ENCODE data around the gene PDIK1L.

The PDIK1L gene

GRCh38 chr1:26119892-26120608, 8.4 kb downstream of the PDIK1L start:
- no peak overlapping the region for H3K4me3 ChIP-seq (ENCODE audit: low read length)
- H3K9me3 ChIP-seq (ENCODE audit: low read length), result no peaks in the 10 kb centered on the region
- H3K4me1 ChIP-seq (ENCODE audit: insufficient read depth, low read length), result no peaks in the 10 kb centered on the region
- peaks cover 46% of the 10 kb centered on the region for H3K36me3 ChIP-seq (ENCODE audit: insufficient read depth, low read length)
- no peak overlapping the region for H2AFZ ChIP-seq (ENCODE audit: low read depth, low read length)
- H3K27me3 ChIP-seq (ENCODE audit: insufficient read depth, low read length), result no peaks in the 10 kb centered on the region

DNA sequence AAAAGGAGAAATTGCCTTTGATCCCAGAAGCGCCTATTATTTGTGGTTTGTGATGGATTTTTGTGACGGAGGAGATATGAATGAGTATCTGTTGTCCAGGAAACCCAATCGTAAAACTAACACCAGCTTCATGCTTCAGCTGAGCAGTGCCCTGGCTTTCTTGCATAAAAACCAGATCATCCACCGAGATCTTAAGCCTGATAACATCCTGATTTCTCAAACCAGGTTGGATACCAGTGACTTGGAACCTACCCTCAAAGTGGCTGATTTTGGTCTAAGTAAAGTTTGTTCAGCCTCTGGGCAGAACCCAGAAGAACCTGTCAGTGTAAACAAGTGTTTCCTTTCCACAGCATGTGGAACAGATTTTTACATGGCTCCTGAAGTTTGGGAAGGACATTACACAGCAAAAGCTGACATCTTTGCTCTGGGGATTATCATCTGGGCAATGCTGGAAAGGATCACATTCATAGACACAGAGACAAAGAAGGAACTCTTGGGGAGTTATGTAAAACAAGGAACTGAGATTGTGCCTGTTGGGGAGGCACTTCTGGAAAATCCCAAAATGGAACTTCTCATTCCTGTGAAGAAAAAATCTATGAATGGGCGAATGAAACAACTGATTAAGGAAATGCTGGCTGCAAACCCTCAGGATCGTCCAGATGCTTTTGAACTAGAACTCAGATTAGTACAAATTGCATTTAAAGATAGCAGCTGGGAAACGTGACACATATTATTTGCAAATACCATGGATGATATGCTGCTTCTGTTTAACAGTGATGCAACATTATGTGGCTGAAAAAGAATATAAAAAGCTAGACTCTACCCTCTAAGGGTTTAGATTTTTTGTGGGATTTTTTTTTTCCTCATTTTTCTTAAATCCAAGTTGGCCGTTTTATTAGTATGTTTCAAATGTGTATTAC, 10.5 kb downstream of the PDIK1L start:
- Histone ChIP-seq H2AFZ (ENCODE audit: low read depth, low read length) (no peak overlapping the region), H3K9me3 (ENCODE audit: low read length) (no peaks in the 10 kb centered on the region), H3K36me3 (ENCODE audit: insufficient read depth, low read length) (peaks cover 36% of the 10 kb centered on the region), H3K27me3 (ENCODE audit: insufficient read depth, low read length) (no peaks in the 10 kb centered on the region), H3K4me1 (ENCODE audit: insufficient read depth, low read length) (no peaks in the 10 kb centered on the region), H3K4me3 (ENCODE audit: low read length) (no peak overlapping the region)

- Histone ChIP-seq H3K9me3 (ENCODE audit: low read length) (no peaks in the 10 kb centered on the region), H2AFZ (ENCODE audit: low read depth, low read length) (no peak overlapping the region), H3K4me3 (ENCODE audit: low read length) (no peak overlapping the region), H3K36me3 (ENCODE audit: insufficient read depth, low read length) (peaks cover 25% of the 10 kb centered on the region), H3K4me1 (ENCODE audit: insufficient read depth, low read length) (no peaks in the 10 kb centered on the region), H3K27me3 (ENCODE audit: insufficient read depth, low read length) (no peaks in the 10 kb centered on the region)
These were observed 11.7 kb downstream of the PDIK1L start for GRCh38 chr1:26122988-26123973.

DNA sequence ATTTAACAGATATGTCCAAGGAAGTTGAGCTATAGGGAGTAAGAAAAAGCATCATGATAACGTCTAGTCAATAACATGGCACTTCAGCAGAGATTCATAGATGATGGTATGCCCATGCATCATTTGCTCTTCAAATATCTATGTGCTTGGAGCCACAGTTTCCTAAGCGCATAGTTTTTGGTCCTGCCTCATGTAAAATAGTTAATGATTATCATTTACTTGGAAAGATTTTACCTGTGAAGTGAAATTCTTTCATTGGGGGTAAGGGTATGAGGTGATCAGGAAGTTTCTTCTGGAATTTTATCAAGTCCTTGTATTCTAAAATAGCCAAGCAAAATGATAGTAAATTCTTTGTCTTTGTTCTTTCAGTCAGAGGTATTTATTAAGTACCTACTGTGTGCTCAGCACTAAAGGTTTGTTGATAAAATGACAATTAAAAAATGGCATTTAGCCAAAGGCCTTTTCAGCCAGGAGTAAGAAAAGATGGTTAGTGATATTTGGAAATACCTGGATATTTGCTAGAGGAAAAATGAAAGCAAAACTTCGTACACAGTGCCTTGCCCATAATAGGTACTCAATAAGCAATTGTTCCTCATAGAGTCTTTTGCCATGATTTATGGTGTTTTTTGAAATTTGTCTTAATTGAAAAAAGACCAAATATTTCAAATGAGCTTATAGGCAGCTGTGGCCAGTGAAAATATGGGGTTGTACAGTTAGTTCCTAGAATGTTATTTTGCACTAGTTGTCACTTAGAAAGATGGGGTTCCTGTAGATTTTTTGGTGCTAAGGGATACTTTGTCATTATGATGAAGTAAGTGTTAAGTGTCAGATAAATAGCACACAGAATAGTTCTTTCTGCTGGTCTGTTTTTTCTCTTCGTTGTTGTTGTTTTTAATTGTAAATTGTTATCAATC, 13.1 kb downstream of the PDIK1L start:
- Histone ChIP-seq H2AFZ (ENCODE audit: low read depth, low read length) (no peak overlapping the region), H3K27me3 (ENCODE audit: insufficient read depth, low read length) (no peaks in the 10 kb centered on the region), H3K9me3 (ENCODE audit: low read length) (no peaks in the 10 kb centered on the region), H3K4me1 (ENCODE audit: insufficient read depth, low read length) (no peaks in the 10 kb centered on the region), H3K36me3 (ENCODE audit: insufficient read depth, low read length) (peaks cover 23% of the 10 kb centered on the region), H3K4me3 (ENCODE audit: low read length) (no peak overlapping the region)

- peaks cover 23% of the 10 kb centered on the region for H3K36me3 ChIP-seq (ENCODE audit: insufficient read depth, low read length)
These were observed 13.8 kb downstream of the PDIK1L start for GRCh38 chr1:26125382-26125781.

DNA sequence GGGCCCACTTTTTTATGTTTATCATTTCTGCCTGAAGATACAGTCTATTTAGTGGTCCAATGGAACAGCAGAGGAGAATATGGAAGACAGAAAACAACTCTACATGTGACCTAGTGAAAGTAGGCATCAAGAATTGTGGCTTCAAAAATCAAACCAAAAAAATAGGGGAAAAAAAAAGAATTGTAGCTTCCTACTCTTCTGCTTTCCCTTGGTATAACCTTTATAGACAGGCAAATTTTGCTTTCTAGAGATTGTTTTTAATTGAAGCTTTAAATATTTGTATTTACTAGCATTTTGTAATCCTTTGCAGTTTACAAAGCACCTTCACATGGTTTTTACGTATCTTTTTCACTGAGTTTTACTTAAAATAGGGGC, 14.3 kb downstream of the PDIK1L start:
- Histone ChIP-seq H3K27me3 (ENCODE audit: insufficient read depth, low read length) (no peaks in the 10 kb centered on the region), H3K4me1 (ENCODE audit: insufficient read depth, low read length) (no peaks in the 10 kb centered on the region), H3K36me3 (ENCODE audit: insufficient read depth, low read length) (peaks cover 23% of the 10 kb centered on the region), H3K9me3 (ENCODE audit: low read length) (no peaks in the 10 kb centered on the region), H2AFZ (ENCODE audit: low read depth, low read length) (no peak overlapping the region), H3K4me3 (ENCODE audit: low read length) (no peak overlapping the region)

More at GRCh38 chr1:26125382-26125781, 13.8 kb downstream of the PDIK1L start:
- no peaks in the 10 kb centered on the region for H3K4me1 ChIP-seq (ENCODE audit: insufficient read depth, low read length)
- no peak overlapping the region for H3K4me3 ChIP-seq (ENCODE audit: low read length)
- H3K27me3 ChIP-seq (ENCODE audit: insufficient read depth, low read length), result no peaks in the 10 kb centered on the region
- H2AFZ ChIP-seq (ENCODE audit: low read depth, low read length), result no peak overlapping the region
- no peaks in the 10 kb centered on the region for H3K9me3 ChIP-seq (ENCODE audit: low read length)

DNA sequence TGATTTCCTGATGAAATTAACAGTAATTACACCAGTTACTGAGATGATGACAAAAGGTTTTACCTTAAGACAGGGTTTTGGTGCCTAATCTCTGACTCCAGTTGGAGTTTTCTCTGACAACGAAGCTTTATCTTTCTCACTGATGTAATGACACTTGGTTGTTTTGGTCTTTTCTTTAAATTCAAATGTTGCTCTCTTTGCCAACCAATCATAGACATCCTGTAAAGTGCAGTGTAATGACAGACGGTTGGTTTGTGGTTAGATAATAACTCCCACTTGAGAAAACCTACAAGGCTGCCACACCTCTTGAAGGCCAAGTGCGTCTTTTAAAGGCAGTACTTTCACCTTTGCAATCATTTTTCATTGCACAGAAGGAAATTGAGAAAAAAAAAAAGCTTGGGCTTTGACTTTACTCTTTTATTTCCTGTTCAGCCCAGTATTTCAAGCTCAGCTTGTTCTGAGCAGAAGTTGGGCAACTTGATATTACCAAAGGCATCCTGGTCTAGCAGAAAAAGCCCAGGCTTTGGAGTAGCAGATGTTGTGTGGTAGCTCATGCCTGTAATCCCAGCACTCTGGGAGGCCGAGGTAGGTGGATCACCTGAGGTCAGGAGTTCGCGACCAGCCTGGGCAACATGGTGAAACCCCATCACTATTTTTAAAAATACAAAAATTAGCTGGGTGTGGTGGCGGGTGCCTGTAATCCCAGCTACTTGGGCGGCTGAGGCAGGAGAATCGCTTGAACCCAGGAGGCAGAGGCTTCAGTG, 14.9 kb downstream of the PDIK1L start:
- no peaks in the 10 kb centered on the region for H3K27me3 ChIP-seq (ENCODE audit: insufficient read depth, low read length)
- no peak overlapping the region for H2AFZ ChIP-seq (ENCODE audit: low read depth, low read length)
- no peaks in the 10 kb centered on the region for H3K9me3 ChIP-seq (ENCODE audit: low read length)
- no peak overlapping the region for H3K4me3 ChIP-seq (ENCODE audit: low read length)
- no peaks in the 10 kb centered on the region for H3K4me1 ChIP-seq (ENCODE audit: insufficient read depth, low read length)
- H3K36me3 ChIP-seq (ENCODE audit: insufficient read depth, low read length), result peaks cover 20% of the 10 kb centered on the region

- no peaks in the 10 kb centered on the region for H3K27me3 ChIP-seq (ENCODE audit: insufficient read depth, low read length)
- H3K4me3 ChIP-seq (ENCODE audit: low read length), result no peak overlapping the region
- H3K4me1 ChIP-seq (ENCODE audit: insufficient read depth, low read length), result no peaks in the 10 kb centered on the region
- H2AFZ ChIP-seq (ENCODE audit: low read depth, low read length), result no peak overlapping the region
- H3K36me3 ChIP-seq (ENCODE audit: insufficient read depth, low read length), result peaks cover 11% of the 10 kb centered on the region
- no peaks in the 10 kb centered on the region for H3K9me3 ChIP-seq (ENCODE audit: low read length)
These were observed 15.9 kb downstream of the PDIK1L start for GRCh38 chr1:26127235-26128163.

DNA sequence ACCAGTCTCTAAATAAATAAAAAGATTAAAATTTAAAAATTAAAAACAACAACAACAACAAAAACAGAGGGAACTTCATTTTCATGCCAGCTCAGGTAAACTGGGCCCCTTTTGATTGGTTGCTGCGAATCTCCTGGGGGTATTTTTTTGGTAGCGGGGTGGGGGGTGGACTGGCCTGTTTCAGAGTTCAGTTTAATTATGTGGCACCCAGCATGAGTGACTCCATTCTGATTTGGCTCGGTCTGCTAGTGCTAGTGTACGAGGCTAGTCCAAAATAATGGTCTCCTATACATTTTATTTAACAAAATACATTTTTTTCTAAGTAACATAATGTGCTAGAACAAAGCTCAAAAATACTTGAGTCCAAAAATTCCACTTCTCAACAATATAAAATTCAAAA, 18.2 kb downstream of the PDIK1L start:
- Histone ChIP-seq H3K27me3 (ENCODE audit: insufficient read depth, low read length) (no peaks in the 10 kb centered on the region), H3K4me1 (ENCODE audit: insufficient read depth, low read length) (no peaks in the 10 kb centered on the region), H2AFZ (ENCODE audit: low read depth, low read length) (no peak overlapping the region), H3K9me3 (ENCODE audit: low read length) (no peaks in the 10 kb centered on the region), H3K4me3 (ENCODE audit: low read length) (no peak overlapping the region), H3K36me3 (ENCODE audit: insufficient read depth, low read length) (no peaks in the 10 kb centered on the region)

DNA sequence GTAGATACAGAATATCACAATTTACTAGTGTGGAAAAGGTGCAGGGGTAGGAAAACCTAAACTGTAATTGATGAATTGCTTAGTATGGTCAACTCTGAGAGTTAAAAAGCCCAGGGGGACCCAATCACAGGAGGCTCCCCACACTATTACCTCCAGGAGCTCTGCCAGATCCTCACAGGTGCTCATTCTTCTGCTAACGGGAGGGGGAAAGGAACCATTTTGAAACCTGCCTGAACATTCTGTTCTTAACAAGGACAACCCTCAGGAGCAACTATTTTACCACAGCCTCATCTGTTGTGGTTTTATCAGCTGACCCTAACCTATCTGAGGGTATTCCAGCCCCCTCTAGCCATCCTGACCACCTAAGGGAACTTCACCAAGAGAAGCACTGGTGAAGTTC, 19.1 kb downstream of the PDIK1L start:
- Histone ChIP-seq H3K36me3 (ENCODE audit: insufficient read depth, low read length) (no peaks in the 10 kb centered on the region), H3K9me3 (ENCODE audit: low read length) (no peaks in the 10 kb centered on the region)

More for the DNA sequence above, 19.1 kb downstream of the PDIK1L start:
- H3K4me1 ChIP-seq (ENCODE audit: insufficient read depth, low read length), result no peaks in the 10 kb centered on the region
- no peak overlapping the region for H2AFZ ChIP-seq (ENCODE audit: low read depth, low read length)
- no peak overlapping the region for H3K4me3 ChIP-seq (ENCODE audit: low read length)
- H3K27me3 ChIP-seq (ENCODE audit: insufficient read depth, low read length), result no peaks in the 10 kb centered on the region

All from neuron (in vitro differentiated cells).